Peyer's patch (tissue), 4 donors: ENCODE measurements around the gene TRIP11. TPM values are rescaled to one million over a fixed set of nuclear protein-coding genes. Genes with fewer than 3 reads are reported as not detected.

ENCODE experiments used
- DNase-seq, 3 donors: peaks; one replicate each; pipeline ENCODE4 v3.0.0-alpha.2; 2017 to 2019
- H3K27ac ChIP-seq, 4 donors: fragments of 200-600 bp; sonication (generic); one replicate each; pipeline ENCODE4 v1.5.1; 2016 to 2019
- H3K27me3 ChIP-seq, 2 donors: fragments of 200-600 bp; sonication (generic); one replicate each; pipeline ENCODE4 v1.5.1; 2019
- H3K36me3 ChIP-seq, 3 donors: fragments of 200-600 bp; sonication (generic); one replicate each; pipeline ENCODE4 v1.5.1; 2016 to 2019
- H3K4me1 ChIP-seq, 4 donors: fragments of 200-600 bp; sonication (generic); one replicate each; pipeline ENCODE4 v1.5.1; 2016 to 2019
- H3K4me3 ChIP-seq, 4 donors: fragments of 200-600 bp; sonication (generic); 1 replicate in 3 of 4; 2 replicates in 1 of 4; pipeline ENCODE4 v1.5.1; 2016 to 2019; ENCODE audit warnings: mild to moderate bottlenecking in 1 of 4
- H3K9me3 ChIP-seq, 4 donors: fragments of 200-600 bp; sonication (generic); one replicate each; pipeline ENCODE4 v1.5.1; 2016 to 2019; ENCODE audit warnings: mild to moderate bottlenecking in 1 of 4
- POLR2A ChIP-seq, 2 donors: fragments of 450-650 bp; IDR thresholded peaks; one replicate each; pipeline ENCODE4 v1.5.1; 2017; ENCODE audit warnings: antibody characterized with exemption in 2 of 2, mild to moderate bottlenecking in 2 of 2, moderate library complexity in 2 of 2
- total RNA-seq, 4 donors: library from RNA; depleted of rRNA; stranded (reverse); fragments of >200 nt; gene quantifications; one replicate each; pipeline ENCODE4 v1.1.0, GENCODE V29; 2016
- TF ChIP-seq, protein P1 (sequence below), 6 experiments: fragments of 450-650 bp in 4 of 6; fragments of 200-600 bp in 2 of 6; sonication (generic) in 1 of 6; IDR thresholded peaks; one replicate each; pipeline ENCODE4 v1.5.1; 2017 to 2019; ENCODE audit warnings: antibody characterized with exemption in 6 of 6, mild to moderate bottlenecking in 3 of 6, moderate library complexity in 1 of 6

Gene TRIP11
- total RNA-seq, 4 donors from 2014 or later: 24.0 to 74.3 (median 44.7) TPM

- Histone ChIP-seq H3K27ac (peak overlapping the region in 2 of 4 donors; percentile 88 to 93), H3K4me1 (peaks cover 0 to 24% (median 0%) of the 10 kb centered on the region in 4 donors), H3K27me3 (no peaks in the 10 kb centered on the region), H3K9me3 (peaks cover 0 to 6% (median 0%) of the 10 kb centered on the region in 4 donors), H3K4me3 (peak overlapping the region in 3 of 4 donors; percentile 62 to 85 (median 73)), H3K36me3 (no peaks in the 10 kb centered on the region)
- DNase-seq: no peak
- TF ChIP-seq POLR2A (IDR thresholded peaks at IDR 0.05): no peak
- TF ChIP-seq, protein P1, sequence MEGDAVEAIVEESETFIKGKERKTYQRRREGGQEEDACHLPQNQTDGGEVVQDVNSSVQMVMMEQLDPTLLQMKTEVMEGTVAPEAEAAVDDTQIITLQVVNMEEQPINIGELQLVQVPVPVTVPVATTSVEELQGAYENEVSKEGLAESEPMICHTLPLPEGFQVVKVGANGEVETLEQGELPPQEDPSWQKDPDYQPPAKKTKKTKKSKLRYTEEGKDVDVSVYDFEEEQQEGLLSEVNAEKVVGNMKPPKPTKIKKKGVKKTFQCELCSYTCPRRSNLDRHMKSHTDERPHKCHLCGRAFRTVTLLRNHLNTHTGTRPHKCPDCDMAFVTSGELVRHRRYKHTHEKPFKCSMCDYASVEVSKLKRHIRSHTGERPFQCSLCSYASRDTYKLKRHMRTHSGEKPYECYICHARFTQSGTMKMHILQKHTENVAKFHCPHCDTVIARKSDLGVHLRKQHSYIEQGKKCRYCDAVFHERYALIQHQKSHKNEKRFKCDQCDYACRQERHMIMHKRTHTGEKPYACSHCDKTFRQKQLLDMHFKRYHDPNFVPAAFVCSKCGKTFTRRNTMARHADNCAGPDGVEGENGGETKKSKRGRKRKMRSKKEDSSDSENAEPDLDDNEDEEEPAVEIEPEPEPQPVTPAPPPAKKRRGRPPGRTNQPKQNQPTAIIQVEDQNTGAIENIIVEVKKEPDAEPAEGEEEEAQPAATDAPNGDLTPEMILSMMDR (IDR thresholded peaks at IDR 0.05): no peak
Observed at GRCh38 chr14:92041203-92041602, 1.3 kb upstream of the TRIP11 start.

DNA sequence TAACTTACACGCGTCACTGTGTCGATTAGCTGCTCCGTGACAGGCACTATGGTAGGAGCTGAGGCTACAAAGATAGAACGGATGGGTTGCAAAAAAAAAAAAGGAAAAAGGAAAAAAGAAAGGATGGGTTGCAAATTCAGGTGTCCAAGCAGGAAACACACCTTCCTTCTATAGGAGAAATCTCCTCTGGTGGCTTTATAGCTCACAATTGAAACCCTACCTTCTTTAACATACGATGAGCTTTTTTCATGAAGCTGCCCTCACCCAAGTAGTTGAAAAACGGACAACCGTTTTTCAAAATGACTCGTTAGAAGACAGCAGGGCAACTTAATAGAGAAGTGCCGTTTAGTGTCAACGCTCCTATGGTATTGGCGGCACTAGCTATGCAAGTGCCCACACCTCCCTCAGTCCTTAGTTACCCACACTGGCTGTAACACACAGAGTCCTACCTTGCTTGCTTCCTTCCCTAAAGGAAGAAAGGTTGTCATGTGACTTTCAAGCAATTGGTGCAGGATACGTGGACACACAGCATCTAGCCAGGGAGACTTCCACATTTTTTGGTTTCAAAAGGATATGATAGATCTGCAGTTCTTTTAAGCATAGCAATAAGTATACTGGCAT lies 682 bp upstream of the TRIP11 start:
- H3K27ac ChIP-seq: peak overlapping the region; percentile 88 to 96 (median 94)
- no peaks in the 10 kb centered on the region for H3K36me3 ChIP-seq
- peaks cover 0 to 24% (median 0%) of the 10 kb centered on the region in 4 donors for H3K4me1 ChIP-seq
- peak overlapping the region; percentile 62 to 90 (median 79) for H3K4me3 ChIP-seq
- TF ChIP-seq POLR2A (IDR thresholded peaks at IDR 0.05): peak in 1 of 2 donors; percentile 19
- TF ChIP-seq, protein P1 (IDR thresholded peaks at IDR 0.05): no peak
- DNase-seq: no peak
- H3K27me3 ChIP-seq: no peaks in the 10 kb centered on the region
- no peaks in the 10 kb centered on the region for H3K9me3 ChIP-seq

GRCh38 chr14:92039063-92039718 lies 668 bp downstream of the TRIP11 start:
- H3K27me3 ChIP-seq: no peaks in the 10 kb centered on the region
- H3K27ac ChIP-seq: peak overlapping the region; percentile 88 to 96 (median 94)
- H3K36me3 ChIP-seq: no peaks in the 10 kb centered on the region
- no peaks in the 10 kb centered on the region for H3K9me3 ChIP-seq
- no peak for TF ChIP-seq POLR2A (IDR thresholded peaks at IDR 0.05)
- TF ChIP-seq, protein P1 (IDR thresholded peaks at IDR 0.05): no peak
- peaks cover 0 to 34% (median 0%) of the 10 kb centered on the region in 4 donors for H3K4me1 ChIP-seq
- peak overlapping the region; percentile 62 to 90 (median 79) for H3K4me3 ChIP-seq
- no peak for DNase-seq

DNA sequence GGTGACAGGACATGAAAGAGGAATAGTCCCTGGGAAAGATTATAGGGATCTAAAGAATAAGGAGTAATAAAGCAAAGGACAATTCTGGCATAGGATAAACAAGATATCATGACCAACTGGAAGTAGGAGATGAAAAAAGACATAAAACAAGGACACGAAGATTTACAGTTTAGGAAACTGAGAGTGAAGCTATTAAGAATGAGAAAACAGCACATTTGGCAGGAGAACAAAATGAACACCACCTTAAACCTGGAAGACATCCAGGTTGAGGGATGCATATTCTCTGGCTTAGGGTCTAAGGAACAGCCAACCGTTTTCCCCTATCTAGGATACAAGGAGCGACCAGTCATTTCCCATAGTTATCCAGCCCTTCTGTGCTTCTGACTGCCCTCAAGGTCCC lies 1.9 kb downstream of the TRIP11 start:
- Histone ChIP-seq H3K36me3 (no peaks in the 10 kb centered on the region), H3K27ac (no peak overlapping the region), H3K9me3 (no peaks in the 10 kb centered on the region), H3K4me1 (peaks cover 0 to 34% (median 0%) of the 10 kb centered on the region in 4 donors), H3K27me3 (no peaks in the 10 kb centered on the region), H3K4me3 (peak overlapping the region in 2 of 4 donors; percentile 62 to 85)
- no peak for DNase-seq
- TF ChIP-seq POLR2A (IDR thresholded peaks at IDR 0.05): no peak
- TF ChIP-seq, protein P1 (IDR thresholded peaks at IDR 0.05): no peak

- no peaks in the 10 kb centered on the region for H3K9me3 ChIP-seq
- H3K4me1 ChIP-seq: peaks cover 0 to 34% (median 0%) of the 10 kb centered on the region in 4 donors
- no peak overlapping the region for H3K4me3 ChIP-seq
- no peak for DNase-seq
- H3K27me3 ChIP-seq: no peaks in the 10 kb centered on the region
- no peak for TF ChIP-seq POLR2A (IDR thresholded peaks at IDR 0.05)
- TF ChIP-seq, protein P1 (IDR thresholded peaks at IDR 0.05): no peak
- peaks cover 0 to 19% (median 0%) of the 10 kb centered on the region in 3 donors for H3K36me3 ChIP-seq
- H3K27ac ChIP-seq: no peak overlapping the region
Observed at GRCh38 chr14:92035890-92036289, 4.0 kb downstream of the TRIP11 start.
